GM12864 (cell line): Measurements from ENCODE around the gene GLIPR1L2.
A peak's percentile ranks its signal among the peaks of the same experiment; 100 is the strongest.

Experiments used
- DNase-seq: peaks from one replicate; pipeline ENCODE4 v3.0.0-alpha.2; 2011; ENCODE audit warnings: low read depth
- H3K4me3 ChIP-seq: 2 replicates; pipeline ENCODE4 v1.5.1; 2011; ENCODE audit warnings: mild to moderate bottlenecking, low read depth, low read length, control low read depth
- TF ChIP-seq, protein P1 (sequence below): IDR thresholded peaks from 2 replicates; pipeline ENCODE4 v1.5.1; 2011; ENCODE audit warnings: low read depth, mild to moderate bottlenecking, moderate library complexity, low read length, control low read depth, inconsistent platforms; ENCODE audit errors: missing control alignments

The GLIPR1L2 gene

DNA sequence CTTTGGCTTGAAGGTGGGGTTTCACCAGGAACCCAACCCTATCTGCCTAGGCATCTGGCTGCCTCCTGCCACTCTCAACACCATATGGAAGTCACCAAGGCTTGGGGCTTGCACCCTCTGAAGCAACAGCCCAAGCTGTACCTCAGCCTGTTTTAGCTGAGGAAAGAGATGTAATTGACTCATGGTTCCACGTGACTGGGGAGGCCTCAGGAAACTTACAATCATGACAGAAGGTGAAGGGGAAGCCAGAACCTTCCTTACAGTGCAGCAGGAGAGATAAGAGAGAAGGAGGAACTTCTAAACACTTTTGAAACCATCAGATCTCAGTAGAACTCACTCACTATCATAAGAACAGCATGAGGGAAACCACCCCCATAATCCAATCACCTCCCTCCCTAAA, 29.5 kb upstream of the GLIPR1L2 start:
- no peak overlapping the region for H3K4me3 ChIP-seq
- TF ChIP-seq, protein P1, sequence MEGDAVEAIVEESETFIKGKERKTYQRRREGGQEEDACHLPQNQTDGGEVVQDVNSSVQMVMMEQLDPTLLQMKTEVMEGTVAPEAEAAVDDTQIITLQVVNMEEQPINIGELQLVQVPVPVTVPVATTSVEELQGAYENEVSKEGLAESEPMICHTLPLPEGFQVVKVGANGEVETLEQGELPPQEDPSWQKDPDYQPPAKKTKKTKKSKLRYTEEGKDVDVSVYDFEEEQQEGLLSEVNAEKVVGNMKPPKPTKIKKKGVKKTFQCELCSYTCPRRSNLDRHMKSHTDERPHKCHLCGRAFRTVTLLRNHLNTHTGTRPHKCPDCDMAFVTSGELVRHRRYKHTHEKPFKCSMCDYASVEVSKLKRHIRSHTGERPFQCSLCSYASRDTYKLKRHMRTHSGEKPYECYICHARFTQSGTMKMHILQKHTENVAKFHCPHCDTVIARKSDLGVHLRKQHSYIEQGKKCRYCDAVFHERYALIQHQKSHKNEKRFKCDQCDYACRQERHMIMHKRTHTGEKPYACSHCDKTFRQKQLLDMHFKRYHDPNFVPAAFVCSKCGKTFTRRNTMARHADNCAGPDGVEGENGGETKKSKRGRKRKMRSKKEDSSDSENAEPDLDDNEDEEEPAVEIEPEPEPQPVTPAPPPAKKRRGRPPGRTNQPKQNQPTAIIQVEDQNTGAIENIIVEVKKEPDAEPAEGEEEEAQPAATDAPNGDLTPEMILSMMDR, result no peak
- no peak for DNase-seq

GRCh38 chr12:75364919-75365318, 26.0 kb upstream of the GLIPR1L2 start:
- DNase-seq, result no peak
- no peak overlapping the region for H3K4me3 ChIP-seq
- TF ChIP-seq, protein P1, result no peak

DNA sequence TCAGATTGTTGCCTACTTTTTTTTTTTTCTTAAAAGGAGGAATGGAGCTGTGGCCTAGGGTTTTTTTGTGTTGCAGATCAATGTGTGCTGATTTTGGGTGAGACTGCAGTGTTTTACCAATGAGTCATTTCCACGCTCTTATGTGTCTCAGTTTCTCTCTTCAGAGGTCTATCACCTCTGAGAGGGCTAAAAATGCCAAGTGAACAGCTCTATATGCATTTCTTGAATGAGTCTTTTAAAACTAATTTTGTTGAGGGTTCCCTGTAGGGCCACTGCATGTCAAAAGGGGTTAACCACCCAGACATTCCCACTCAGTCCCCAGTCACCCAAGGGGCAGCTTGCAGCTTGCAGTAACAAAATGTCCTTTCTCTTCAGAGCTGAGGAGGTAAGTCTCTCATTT, 24.3 kb upstream of the GLIPR1L2 start:
- TF ChIP-seq, protein P1, result no peak
- no peak for DNase-seq
- no peak overlapping the region for H3K4me3 ChIP-seq

DNA sequence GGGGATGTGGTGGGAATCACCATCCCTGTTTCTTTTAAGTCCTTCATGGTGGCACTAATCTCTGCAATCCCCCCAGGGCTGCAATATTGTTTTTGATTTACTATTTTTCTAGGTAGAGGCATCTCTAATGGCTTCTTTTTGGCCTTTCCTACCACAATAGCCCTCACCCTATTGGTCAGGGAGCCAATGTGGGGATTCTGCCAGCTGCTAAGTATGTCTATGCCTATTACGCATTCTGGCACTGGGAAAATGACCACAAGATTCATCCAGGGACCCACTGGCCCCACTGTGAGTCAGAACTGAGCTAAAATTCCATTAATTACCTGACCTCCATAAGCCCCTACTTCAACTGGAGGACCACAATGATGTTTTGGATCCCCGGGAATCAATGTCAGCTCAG, 15.9 kb upstream of the GLIPR1L2 start:
- DNase-seq, result no peak
- TF ChIP-seq, protein P1, result no peak
- H3K4me3 ChIP-seq, result no peak overlapping the region

DNA sequence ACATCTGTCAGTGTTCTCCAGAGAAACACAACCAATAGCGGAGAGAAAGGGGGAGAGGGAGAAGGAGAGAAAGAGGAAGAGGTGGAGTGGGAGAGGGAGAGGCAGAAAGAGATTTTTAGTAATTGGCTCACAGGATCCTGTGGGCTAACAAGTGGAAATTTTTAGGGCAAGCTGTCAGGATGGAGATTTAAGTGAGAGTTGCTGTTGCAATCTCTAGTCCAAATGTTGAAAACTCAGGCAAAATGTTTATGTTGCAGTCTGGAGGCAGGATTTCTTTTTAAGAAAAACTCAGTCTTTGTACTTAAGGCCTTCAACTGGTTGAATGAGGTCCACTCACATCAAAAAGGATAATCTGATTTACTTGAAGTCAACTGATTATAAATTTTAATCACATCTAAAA, 12.5 kb upstream of the GLIPR1L2 start:
- DNase-seq, result no peak
- H3K4me3 ChIP-seq, result no peak overlapping the region
- TF ChIP-seq, protein P1, result no peak

DNA sequence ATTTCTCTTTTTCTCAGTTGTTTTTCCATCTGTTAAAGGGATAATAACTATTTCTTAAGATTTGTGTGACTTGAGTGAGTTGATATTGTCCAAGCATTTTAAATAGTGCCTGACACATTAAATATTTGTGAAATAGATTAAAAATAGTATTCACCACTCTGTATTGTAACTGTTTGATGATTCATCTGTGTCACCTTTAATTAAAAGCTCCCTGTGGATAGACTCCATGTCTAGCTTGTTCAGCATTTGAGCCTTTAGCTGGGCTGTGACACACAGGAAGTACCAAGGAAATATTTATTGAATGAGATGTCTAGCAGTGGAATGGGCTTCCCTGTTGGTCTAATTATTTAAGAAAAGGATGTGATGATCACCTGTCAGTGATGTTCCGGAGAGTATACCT, 1.8 kb upstream of the GLIPR1L2 start:
- DNase-seq, result no peak
- TF ChIP-seq, protein P1, result no peak
- peak overlapping the region; percentile 25; the same call in 1 of the 2 replicates for H3K4me3 ChIP-seq

DNA sequence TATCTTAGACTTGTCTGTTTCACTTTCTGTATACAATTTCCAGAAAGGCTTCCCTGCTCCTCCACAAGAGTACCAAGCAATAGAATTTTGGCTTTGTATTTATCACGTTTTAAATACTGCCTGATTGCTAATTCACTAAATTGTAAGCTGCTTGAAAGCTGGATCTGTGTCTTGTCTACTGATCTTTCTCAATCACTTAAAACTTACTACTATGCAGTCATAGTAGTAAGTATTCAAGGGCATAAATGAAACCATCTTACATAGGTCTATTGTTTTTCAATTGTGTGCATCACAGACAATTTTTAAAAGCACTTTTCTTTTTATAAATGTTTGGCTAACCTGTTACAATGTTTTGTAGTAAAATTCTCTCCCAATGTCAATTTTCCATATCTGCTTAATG, 1.2 kb upstream of the GLIPR1L2 start:
- no peak for DNase-seq
- peak overlapping the region; percentile 25; the same call in 1 of the 2 replicates for H3K4me3 ChIP-seq
- TF ChIP-seq, protein P1, result no peak
